ENCODE data around the gene NADK2. TPM values are rescaled to one million over a fixed set of nuclear protein-coding genes. Genes with fewer than 3 reads are reported as not detected.

Gene NADK2
- total and polyA plus RNA-seq, 10 of the 15 experiments (the other 5 are each of a cell fraction or from before 2014, with no cell fraction given): 2.4 to 9.0 (median 6.3) TPM

GRCh38 chr5:36244076-36244475 lies 2.4 kb upstream of the NADK2 start:
- Histone ChIP-seq H3K9me3 (replicated peaks; ENCODE audit: control insufficient read depth, insufficient read depth, low read length) (no peaks in the 10 kb centered on the region), H3K27me3 (replicated peaks in 1 of 2; ENCODE audit: control insufficient read depth in 2 of 2, insufficient read depth in 2 of 2, low read length in 1 of 2) (no peaks in the 10 kb centered on the region), H4K20me1 (ENCODE audit: control insufficient read depth, insufficient read depth) (no peaks in the 10 kb centered on the region), H3K27ac (ENCODE audit: control insufficient read depth, insufficient read depth) (no peak overlapping the region), H3K4me1 (ENCODE audit: control insufficient read depth, insufficient read depth, low read length) (peaks cover 19% of the 10 kb centered on the region), H3K4me3 (no peak overlapping the region), H3K36me3 (ENCODE audit: control insufficient read depth in 2 of 2, insufficient read depth in 2 of 2, low read length in 1 of 2) (no peaks in the 10 kb centered on the region), H3K79me2 (ENCODE audit: control insufficient read depth, insufficient read depth, low read length) (0 out of 2 replicates have a peak, but pooled peaks cover 1% of the 10 kb centered on the region), H3K4me2 (ENCODE audit: control insufficient read depth, insufficient read depth) (no peak overlapping the region), H2AFZ (ENCODE audit: control insufficient read depth, low read depth, low read length) (no peak overlapping the region), H3K9ac (ENCODE audit: control insufficient read depth, insufficient read depth, low read length) (no peak overlapping the region)
- intact Hi-C loops (cut with micrococcal nuclease; ENCODE audit: unreplicated experiment): loop anchor here (5.0 kb wide), 2 partner anchors 67 to 448 kb away; no protein-coding TSS in a partner anchor
- no TSS peak for BruUV-seq (replicated peaks)
- TF ChIP-seq GABPA (IDR thresholded peaks at IDR 0.05; ENCODE audit: low read depth) (no peak), BMI1 (IDR thresholded peaks at IDR 0.05; ENCODE audit: borderline replicate concordance) (no peak), MEF2A (IDR thresholded peaks at IDR 0.05; ENCODE audit: insufficient read depth, low read depth, low read length) (no peak)
- DNase-seq (ENCODE audit: low read depth, low spot score): no peak
- in situ Hi-C loops (cut with MboI): loop anchor here (10.0 kb wide), 1 partner anchor 451 kb away; no protein-coding TSS in a partner anchor
- WGBS (ENCODE audit: insufficient coverage, insufficient replicate concordance, low lambda C conversion rate, missing lambda C conversion rate): 81% methylated on average over 3 of the region's 3 CpGs
- ChIA-PET POLR2A (no interaction called here), CTCF (interaction anchor here (0.9 to 7.4 kb wide), 8 partner anchors 9 to 263 kb away, joined by 3 to 47 read pairs (median 4); no protein-coding TSS in a partner anchor), RAD21 (ENCODE audit: unreplicated experiment) (interaction anchor here (4.8 kb wide), 1 partner anchor 66 kb away, joined by 21 read pairs; no protein-coding TSS in a partner anchor), SMC1A (ENCODE audit: uncharacterized antibody, unreplicated experiment) (interaction anchor here (1.1 to 1.2 kb wide), 2 partner anchors 22 to 66 kb away, joined by 3 to 8 read pairs; no protein-coding TSS in a partner anchor)
- no peak for ATAC-seq
- no peak for FAIRE-seq

DNA sequence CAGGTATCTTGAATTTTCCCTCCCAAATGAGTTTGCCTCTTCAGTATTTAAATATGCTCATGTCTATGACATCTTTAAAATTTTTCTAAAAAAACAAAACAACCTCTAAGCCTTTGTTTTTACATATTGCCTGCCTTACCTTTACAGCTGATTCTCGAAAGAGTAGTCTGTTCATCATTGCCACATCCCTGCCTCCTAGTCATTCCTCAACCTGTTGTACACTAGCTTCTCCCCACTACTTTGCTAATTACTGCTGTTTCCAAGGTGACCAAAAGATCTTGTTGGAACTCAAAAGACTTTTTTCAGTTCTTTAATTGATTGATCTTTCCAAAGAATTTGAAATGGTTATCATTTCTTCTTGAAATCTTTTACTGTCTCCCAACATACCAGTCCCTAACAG lies 1.9 kb upstream of the NADK2 start:
- H3K79me2 ChIP-seq (ENCODE audit: control insufficient read depth, insufficient read depth, low read length): 0 out of 2 replicates have a peak, but pooled peaks cover 1% of the 10 kb centered on the region
- H3K9ac ChIP-seq (ENCODE audit: control insufficient read depth, insufficient read depth, low read length): no peak overlapping the region
- no peak overlapping the region for H3K27ac ChIP-seq (ENCODE audit: control insufficient read depth, insufficient read depth)
- no peak overlapping the region for H2AFZ ChIP-seq (ENCODE audit: control insufficient read depth, low read depth, low read length)
- no TSS peak for BruUV-seq (replicated peaks)
- RAD21 ChIA-PET (ENCODE audit: unreplicated experiment): interaction anchor here (4.8 kb wide), 1 partner anchor 66 kb away, joined by 21 read pairs; no protein-coding TSS in a partner anchor
- no peaks in the 10 kb centered on the region for H4K20me1 ChIP-seq (ENCODE audit: control insufficient read depth, insufficient read depth)
- intact Hi-C loops (cut with micrococcal nuclease; ENCODE audit: unreplicated experiment) (loop anchor here (5.0 kb wide), 2 partner anchors 66 to 449 kb away; no protein-coding TSS in a partner anchor), in situ Hi-C loops (cut with MboI) (loop anchor here (10.0 kb wide), 1 partner anchor 451 kb away; no protein-coding TSS in a partner anchor)
- H3K36me3 ChIP-seq (ENCODE audit: control insufficient read depth in 2 of 2, insufficient read depth in 2 of 2, low read length in 1 of 2): no peaks in the 10 kb centered on the region
- H3K4me3 ChIP-seq: no peak overlapping the region
- WGBS (ENCODE audit: insufficient coverage, insufficient replicate concordance, low lambda C conversion rate, missing lambda C conversion rate): 96% methylated on average over 1 of the region's 1 CpG
- H3K4me1 ChIP-seq (ENCODE audit: control insufficient read depth, insufficient read depth, low read length): peaks cover 19% of the 10 kb centered on the region
- FAIRE-seq (no peak), DNase-seq (ENCODE audit: low read depth, low spot score) (no peak), ATAC-seq (no peak)
- SMC1A ChIA-PET (ENCODE audit: uncharacterized antibody, unreplicated experiment): interaction anchor here (1.1 to 2.4 kb wide), 3 partner anchors 9 to 66 kb away, joined by 3 to 8 read pairs (median 8); no protein-coding TSS in a partner anchor
- CTCF ChIA-PET: interaction anchor here (0.9 to 7.4 kb wide), 5 partner anchors 17 to 264 kb away, joined by 3 to 47 read pairs (median 4); no protein-coding TSS in a partner anchor
- H3K4me2 ChIP-seq (ENCODE audit: control insufficient read depth, insufficient read depth): no peak overlapping the region
- no peaks in the 10 kb centered on the region for H3K9me3 ChIP-seq (replicated peaks; ENCODE audit: control insufficient read depth, insufficient read depth, low read length)
- no peaks in the 10 kb centered on the region for H3K27me3 ChIP-seq (replicated peaks in 1 of 2; ENCODE audit: control insufficient read depth in 2 of 2, insufficient read depth in 2 of 2, low read length in 1 of 2)
- POLR2A ChIA-PET: no interaction called here
- TF ChIP-seq LARP7 (IDR thresholded peaks at IDR 0.05) (no peak), CHD2 (IDR thresholded peaks at IDR 0.05; ENCODE audit: borderline replicate concordance, low read depth, low read length) (no peak), ZNF592 (IDR thresholded peaks at IDR 0.05) (no peak)
- TF ChIP-seq, protein P1, sequence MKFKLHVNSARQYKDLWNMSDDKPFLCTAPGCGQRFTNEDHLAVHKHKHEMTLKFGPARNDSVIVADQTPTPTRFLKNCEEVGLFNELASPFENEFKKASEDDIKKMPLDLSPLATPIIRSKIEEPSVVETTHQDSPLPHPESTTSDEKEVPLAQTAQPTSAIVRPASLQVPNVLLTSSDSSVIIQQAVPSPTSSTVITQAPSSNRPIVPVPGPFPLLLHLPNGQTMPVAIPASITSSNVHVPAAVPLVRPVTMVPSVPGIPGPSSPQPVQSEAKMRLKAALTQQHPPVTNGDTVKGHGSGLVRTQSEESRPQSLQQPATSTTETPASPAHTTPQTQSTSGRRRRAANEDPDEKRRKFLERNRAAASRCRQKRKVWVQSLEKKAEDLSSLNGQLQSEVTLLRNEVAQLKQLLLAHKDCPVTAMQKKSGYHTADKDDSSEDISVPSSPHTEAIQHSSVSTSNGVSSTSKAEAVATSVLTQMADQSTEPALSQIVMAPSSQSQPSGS (IDR thresholded peaks at IDR 0.05; ENCODE audit: low read length): no peak
